ENCODE results near the gene CLRN2.
"Not testable (repeated sequence)": the region's sequence is repeated elsewhere in the genome, so short reads cannot be mapped to it uniquely, and the experiment has no call there.

Gene CLRN2

DNA sequence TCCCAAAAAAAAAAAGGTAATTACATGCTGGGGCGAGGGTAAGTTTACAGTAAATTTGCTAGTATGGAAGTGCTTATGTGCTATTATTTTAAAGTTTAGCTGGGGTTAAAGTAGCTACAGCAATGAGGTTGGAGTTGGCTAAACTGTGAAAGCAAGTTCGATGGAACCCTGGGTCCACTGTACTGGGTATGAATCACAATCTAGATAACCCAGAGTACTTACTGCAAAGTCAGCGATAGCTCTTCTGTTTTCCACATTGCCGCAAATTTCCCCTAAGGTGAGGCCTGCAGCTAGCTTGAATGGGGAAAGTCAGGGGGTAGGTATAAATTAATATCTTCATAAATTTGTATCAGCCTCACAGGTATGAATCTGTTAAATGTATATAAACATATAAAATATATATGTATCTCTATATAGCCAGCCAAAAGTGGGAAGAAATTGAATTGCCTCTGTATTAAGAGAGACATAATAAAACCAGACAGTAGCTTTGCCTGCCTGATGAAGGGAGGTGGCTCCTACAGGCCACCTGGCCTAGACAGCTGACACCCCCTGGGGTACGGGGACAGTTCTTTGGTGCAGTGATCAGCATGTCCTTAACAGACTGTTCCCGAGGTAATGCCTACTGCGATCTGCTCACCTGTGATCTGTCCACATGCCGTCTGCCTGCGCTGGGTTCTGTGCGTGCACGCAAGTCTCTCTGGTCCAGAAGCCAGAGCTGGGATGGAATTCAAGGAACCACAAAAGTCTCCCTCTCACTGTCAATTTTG lies 30.6 kb downstream of the CLRN2 start:
- no peak for DNase-seq (ENCODE audit: low read depth)

GRCh38 chr4:17546222-17546621 lies 31.3 kb downstream of the CLRN2 start:
- DNase-seq (ENCODE audit: low read depth): no peak

GRCh38 chr4:17546678-17547077 lies 31.7 kb downstream of the CLRN2 start:
- no peak for DNase-seq (ENCODE audit: low read depth)

DNA sequence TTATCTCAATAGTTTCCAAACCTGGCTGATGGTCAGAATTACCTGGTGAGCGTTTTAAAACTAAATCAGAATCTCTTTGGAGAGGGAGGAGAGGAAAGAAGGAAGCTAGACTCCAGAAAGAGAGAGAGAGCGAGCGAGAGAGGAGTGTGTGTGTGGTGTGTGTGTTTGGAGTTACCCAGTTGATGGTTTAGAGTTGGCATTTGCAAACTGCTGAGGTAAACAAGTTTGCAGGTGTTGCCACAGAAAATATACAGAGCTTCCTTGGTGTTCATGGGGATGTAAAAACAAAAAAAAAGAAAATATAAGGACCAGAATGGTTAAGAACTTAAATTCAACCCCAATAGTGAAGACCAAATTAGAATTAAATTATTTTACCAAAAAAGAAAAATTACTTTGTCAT lies 35.6 kb downstream of the CLRN2 start:
- DNase-seq (ENCODE audit: low read depth): no peak

DNA sequence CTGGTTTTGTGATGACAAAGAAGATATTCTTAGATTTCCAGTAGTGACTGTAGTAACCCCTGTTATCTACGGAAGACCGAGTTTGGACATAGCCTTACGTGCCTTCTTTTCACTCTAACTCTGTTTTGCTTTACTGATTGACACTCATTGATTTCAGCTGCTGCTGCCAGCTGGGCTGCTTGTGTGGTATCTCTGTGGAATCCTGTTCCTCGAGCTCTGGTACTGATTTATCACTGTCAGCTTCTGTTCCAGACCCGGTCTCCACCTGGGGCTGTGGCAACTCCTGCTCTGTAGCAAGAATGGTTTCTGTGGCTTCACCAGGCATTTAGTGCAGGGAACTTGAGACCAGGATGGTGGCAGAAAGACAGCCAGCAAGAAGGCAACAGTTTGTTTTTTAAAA lies 37.5 kb downstream of the CLRN2 start:
- no peak for DNase-seq (ENCODE audit: low read depth)

- no peak for DNase-seq (ENCODE audit: low read depth)
Measured at GRCh38 chr4:17554568-17554967, 39.6 kb downstream of the CLRN2 start.

DNA sequence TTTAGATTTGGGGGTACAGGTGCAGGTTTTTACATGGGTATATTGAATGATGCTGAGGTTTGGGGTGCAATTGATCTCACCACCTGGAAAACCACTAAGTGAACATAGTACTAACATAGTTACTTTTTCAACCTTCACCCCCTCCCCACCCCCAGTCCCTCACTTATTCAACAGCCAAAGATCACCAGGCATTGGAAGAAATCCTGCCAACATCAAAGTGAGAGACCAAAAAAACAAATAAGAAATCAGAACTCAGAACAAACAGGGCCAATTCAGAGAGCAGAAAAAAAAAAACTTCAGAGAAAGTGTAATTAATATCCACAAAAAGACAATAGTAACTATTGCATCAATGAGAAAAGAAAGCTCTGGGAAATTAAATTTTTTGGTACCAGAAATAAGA lies 41.5 kb downstream of the CLRN2 start:
- DNase-seq (ENCODE audit: low read depth): no peak

DNA sequence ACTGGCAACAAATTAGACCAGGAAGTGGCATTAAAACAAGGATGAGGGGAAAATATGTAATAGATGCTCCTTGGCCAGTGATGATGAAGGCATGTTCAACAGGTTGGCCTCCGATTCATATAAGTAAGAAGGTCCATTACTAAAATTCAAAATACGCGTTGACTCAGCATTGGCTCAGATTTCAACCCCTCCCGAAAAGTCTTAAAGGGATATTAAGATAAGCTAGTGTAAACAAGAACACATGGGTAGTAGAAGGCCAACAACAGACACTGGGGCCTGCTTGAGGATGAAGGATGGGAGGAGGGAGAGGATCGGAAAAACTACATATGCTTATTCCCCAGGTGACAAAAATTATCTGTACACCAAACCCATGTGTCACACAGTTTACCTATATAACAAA lies 42.9 kb downstream of the CLRN2 start:
- no peak for DNase-seq (ENCODE audit: low read depth)

GRCh38 chr4:17558941-17559708 lies 44.2 kb downstream of the CLRN2 start:
- no peak for DNase-seq (ENCODE audit: low read depth)

- no peak for DNase-seq (ENCODE audit: low read depth)
Measured at GRCh38 chr4:17559709-17560048, 44.7 kb downstream of the CLRN2 start.

DNA sequence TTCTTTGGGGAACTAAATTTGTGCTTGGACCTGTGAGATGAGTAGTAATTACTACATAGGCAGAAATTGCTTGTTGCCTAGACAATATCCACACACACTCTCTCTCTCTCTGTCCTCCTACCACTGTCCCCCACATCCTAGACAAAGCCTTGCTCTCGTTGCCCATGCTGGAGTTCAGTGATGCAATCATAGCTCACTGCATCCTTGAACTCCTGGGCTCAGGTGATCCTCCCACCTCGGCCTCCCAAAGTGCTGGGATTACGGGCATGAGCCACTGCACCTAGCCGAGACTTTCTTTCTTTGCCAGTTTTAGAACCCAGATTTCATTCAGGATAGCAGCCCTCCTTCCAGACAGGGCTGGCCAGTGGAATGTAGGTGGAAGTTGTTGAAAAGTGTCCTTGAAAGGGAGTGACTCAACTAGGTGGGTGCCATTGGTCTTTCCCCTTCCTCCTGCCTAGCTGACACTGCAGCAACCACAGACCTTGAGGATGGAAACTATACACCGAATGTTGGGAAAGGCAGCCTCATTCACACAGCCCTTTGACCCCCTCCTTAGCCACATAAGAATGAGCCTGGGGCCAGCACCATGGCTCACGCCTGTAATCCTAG lies 45.2 kb downstream of the CLRN2 start:
- DNase-seq (ENCODE audit: low read depth): no peak

GRCh38 chr4:17561195-17561909 lies 46.4 kb downstream of the CLRN2 start:
- DNase-seq (ENCODE audit: low read depth): no peak

DNA sequence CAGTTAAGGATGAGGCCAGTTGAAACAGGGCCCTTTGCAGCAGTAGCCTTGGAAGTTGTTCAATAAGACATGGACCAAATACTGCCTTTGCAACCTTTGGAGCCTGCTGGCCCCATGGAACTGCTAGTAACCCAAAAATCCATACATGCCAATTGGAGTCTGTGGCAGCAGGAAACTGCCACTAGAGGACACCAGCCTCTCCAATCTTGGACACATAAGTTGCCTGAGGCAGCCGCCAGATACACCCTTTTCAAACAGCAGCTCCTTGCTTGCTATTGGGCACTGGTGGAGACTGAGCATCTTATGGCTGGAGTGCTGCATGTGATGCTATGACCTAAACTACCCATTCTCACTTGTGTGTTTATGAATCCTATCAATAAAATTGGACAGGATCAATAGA lies 47.2 kb downstream of the CLRN2 start:
- no peak for DNase-seq (ENCODE audit: low read depth)

GRCh38 chr4:17565846-17566245 lies 50.9 kb downstream of the CLRN2 start:
- no peak for DNase-seq (ENCODE audit: low read depth)

DNA sequence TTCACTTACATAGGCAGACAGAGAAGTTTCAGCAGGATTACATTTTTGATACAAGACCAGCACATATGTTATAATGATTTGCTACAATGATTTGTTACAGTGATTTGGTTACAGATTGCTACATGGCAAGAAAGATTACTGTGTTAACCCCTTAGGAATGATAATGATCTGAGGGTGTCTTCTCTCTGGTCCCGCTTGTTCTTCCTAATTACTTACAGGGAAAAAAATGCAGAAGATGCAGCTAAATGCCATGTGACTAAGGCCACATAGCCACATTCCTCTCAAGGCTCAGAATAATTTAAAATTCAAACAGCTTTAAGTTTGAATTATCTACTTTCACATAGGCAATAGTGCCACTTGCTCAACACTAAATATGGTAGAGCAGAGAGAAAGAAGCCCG lies 52.3 kb downstream of the CLRN2 start:
- no peak for DNase-seq (ENCODE audit: low read depth)

DNA sequence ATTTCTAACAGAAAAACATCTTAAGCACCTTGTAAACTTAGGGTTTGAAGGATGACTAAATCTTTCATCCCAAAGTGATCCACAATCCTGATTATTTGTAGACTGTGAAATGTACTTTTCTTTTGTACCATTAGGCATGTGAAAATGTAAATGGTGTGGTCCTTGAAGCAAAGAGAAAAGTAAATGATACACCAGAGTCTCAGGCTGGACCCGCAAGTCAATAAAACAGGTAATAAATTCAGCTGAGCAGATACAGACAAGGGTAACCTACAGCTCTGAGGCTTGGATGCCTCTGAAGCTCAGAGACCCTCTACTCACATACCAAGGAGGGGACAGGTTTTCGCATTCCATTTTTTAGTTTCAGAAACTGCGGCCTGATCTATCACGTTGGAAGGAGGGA lies 59.2 kb downstream of the CLRN2 start:
- DNase-seq (ENCODE audit: low read depth): no peak

- DNase-seq (ENCODE audit: low read depth): not testable (repeated sequence)
Measured at GRCh38 chr4:17575177-17575576, 60.2 kb downstream of the CLRN2 start.
